Effector memory CD8-positive, alpha-beta T cell (primary cell): ENCODE data around the gene MAPT.
"Not testable (repeated sequence)": the region's sequence is repeated elsewhere in the genome, so short reads cannot be mapped to it uniquely, and the experiment has no call there.

Experiments
- ATAC-seq: fragments of 150-1000 bp; cut with Tn5 transposase; replicated peaks from 2 replicates; pipeline ENCODE4 v1.10.0; 2021; ENCODE audit warnings: mild to moderate bottlenecking, moderate library complexity
- DNase-seq, 3 experiments: peaks; one replicate each; pipeline ENCODE4 v3.0.0; 2021
- H3K27ac Mint-ChIP-seq, 2 donors: one replicate each; pipeline ENCODE4 v1.8.0; 2022; ENCODE audit warnings: mild to moderate bottlenecking in 2 of 2, mixed read lengths in 2 of 2, moderate library complexity in 2 of 2
- H3K27me3 Mint-ChIP-seq, 2 donors: one replicate each; pipeline ENCODE4 v1.8.0; 2022; ENCODE audit warnings: mixed read lengths in 2 of 2
- H3K36me3 Mint-ChIP-seq: one replicate; pipeline ENCODE4 v1.8.0; 2022; ENCODE audit warnings: mild to moderate bottlenecking, moderate library complexity, mixed read lengths; ENCODE audit not compliant: insufficient read depth
- H3K4me1 Mint-ChIP-seq, 2 donors: one replicate each; pipeline ENCODE4 v1.8.0; 2022; ENCODE audit warnings: low read depth in 2 of 2, mixed read lengths in 2 of 2
- H3K4me3 Mint-ChIP-seq, 2 donors: one replicate each; pipeline ENCODE4 v1.8.0; 2022; ENCODE audit warnings: mild to moderate bottlenecking in 2 of 2, mixed read lengths in 2 of 2, moderate library complexity in 2 of 2
- H3K9me3 Mint-ChIP-seq, 2 donors: one replicate each; pipeline ENCODE4 v1.8.0; 2022; ENCODE audit warnings: mixed read lengths in 2 of 2

Gene MAPT

GRCh38 chr17:45910667-45911066, 16.3 kb downstream of the MAPT start:
- Mint-ChIP-seq H3K4me1 (peaks cover 7 to 8% of the 10 kb centered on the region in 2 donors), H3K27me3 (peaks cover 30 to 48% of the 10 kb centered on the region in 2 donors), H3K9me3 (peaks cover 0 to 2% of the 10 kb centered on the region in 2 donors), H3K36me3 (peaks cover 3% of the 10 kb centered on the region), H3K27ac (no peak overlapping the region), H3K4me3 (no peak overlapping the region)
- no peak for DNase-seq
- ATAC-seq = no peak

GRCh38 chr17:45912319-45912718, 18.0 kb downstream of the MAPT start:
- peaks cover 3% of the 10 kb centered on the region for H3K36me3 Mint-ChIP-seq
- ATAC-seq (no peak), DNase-seq (no peak)
- H3K27me3 Mint-ChIP-seq = peaks cover 17 to 32% of the 10 kb centered on the region in 2 donors
- no peak overlapping the region for H3K27ac Mint-ChIP-seq
- peaks cover 0 to 2% of the 10 kb centered on the region in 2 donors for H3K9me3 Mint-ChIP-seq
- no peak overlapping the region for H3K4me3 Mint-ChIP-seq
- peaks cover 3% of the 10 kb centered on the region in 2 donors for H3K4me1 Mint-ChIP-seq

GRCh38 chr17:45913030-45913429, 18.7 kb downstream of the MAPT start:
- H3K4me1 Mint-ChIP-seq, ATAC-seq, H3K36me3 Mint-ChIP-seq, H3K4me3 Mint-ChIP-seq, DNase-seq, H3K9me3 Mint-ChIP-seq, H3K27ac Mint-ChIP-seq: not testable (repeated sequence)
- peaks cover 14 to 26% of the 10 kb centered on the region in 2 donors for H3K27me3 Mint-ChIP-seq

- no peaks in the 10 kb centered on the region for H3K4me1 Mint-ChIP-seq
- DNase-seq (no peak), ATAC-seq (no peak)
- H3K36me3 Mint-ChIP-seq = peaks cover 3% of the 10 kb centered on the region
- H3K9me3 Mint-ChIP-seq = peaks cover 0 to 2% of the 10 kb centered on the region in 2 donors
- no peak overlapping the region for H3K4me3 Mint-ChIP-seq
- no peak overlapping the region for H3K27ac Mint-ChIP-seq
- peaks cover 16 to 29% of the 10 kb centered on the region in 2 donors for H3K27me3 Mint-ChIP-seq
Observed at GRCh38 chr17:45914047-45914717, 19.8 kb downstream of the MAPT start.

- peaks cover 0 to 2% of the 10 kb centered on the region in 2 donors for H3K9me3 Mint-ChIP-seq
- no peaks in the 10 kb centered on the region for H3K4me1 Mint-ChIP-seq
- H3K36me3 Mint-ChIP-seq = peaks cover 3% of the 10 kb centered on the region
- no peak overlapping the region for H3K27ac Mint-ChIP-seq
- DNase-seq (no peak), ATAC-seq (no peak)
- H3K27me3 Mint-ChIP-seq = peaks cover 18 to 32% of the 10 kb centered on the region in 2 donors
- no peak overlapping the region for H3K4me3 Mint-ChIP-seq
Observed at GRCh38 chr17:45915263-45915662, 20.9 kb downstream of the MAPT start.

GRCh38 chr17:45917081-45917480, 22.7 kb downstream of the MAPT start:
- Mint-ChIP-seq H3K27ac (no peak overlapping the region), H3K36me3 (peaks cover 3% of the 10 kb centered on the region), H3K4me1 (no peaks in the 10 kb centered on the region), H3K4me3 (no peak overlapping the region), H3K9me3 (peaks cover 0 to 2% of the 10 kb centered on the region in 2 donors), H3K27me3 (peaks cover 29 to 44% of the 10 kb centered on the region in 2 donors)
- DNase-seq (no peak), ATAC-seq (no peak)

GRCh38 chr17:45918241-45918745, 23.9 kb downstream of the MAPT start:
- no peak overlapping the region for H3K4me3 Mint-ChIP-seq
- no peaks in the 10 kb centered on the region for H3K9me3 Mint-ChIP-seq
- ATAC-seq (no peak), DNase-seq (no peak)
- H3K36me3 Mint-ChIP-seq = no peaks in the 10 kb centered on the region
- H3K27ac Mint-ChIP-seq = peak overlapping the region in 1 of 2 donors; percentile 41
- H3K27me3 Mint-ChIP-seq = peaks cover 29 to 45% of the 10 kb centered on the region in 2 donors
- no peaks in the 10 kb centered on the region for H3K4me1 Mint-ChIP-seq

- H3K27ac Mint-ChIP-seq = no peak overlapping the region
Observed at GRCh38 chr17:45919136-45919535, 24.8 kb downstream of the MAPT start.

GRCh38 chr17:45920083-45920482, 25.7 kb downstream of the MAPT start:
- no peak overlapping the region for H3K4me3 Mint-ChIP-seq
- no peaks in the 10 kb centered on the region for H3K9me3 Mint-ChIP-seq
- no peaks in the 10 kb centered on the region for H3K36me3 Mint-ChIP-seq
- H3K4me1 Mint-ChIP-seq = no peaks in the 10 kb centered on the region
- DNase-seq = no peak
- ATAC-seq = no peak
- H3K27me3 Mint-ChIP-seq = peaks cover 31 to 49% of the 10 kb centered on the region in 2 donors
- no peak overlapping the region for H3K27ac Mint-ChIP-seq

More at GRCh38 chr17:45919136-45919535, 24.8 kb downstream of the MAPT start:
- H3K4me3 Mint-ChIP-seq = no peak overlapping the region
- ATAC-seq (no peak), DNase-seq (no peak)
- no peaks in the 10 kb centered on the region for H3K36me3 Mint-ChIP-seq
- no peaks in the 10 kb centered on the region for H3K9me3 Mint-ChIP-seq
- no peaks in the 10 kb centered on the region for H3K4me1 Mint-ChIP-seq
- peaks cover 29 to 45% of the 10 kb centered on the region in 2 donors for H3K27me3 Mint-ChIP-seq

GRCh38 chr17:45923511-45924268, 29.3 kb downstream of the MAPT start:
- H3K27me3 Mint-ChIP-seq = peaks cover 36 to 65% of the 10 kb centered on the region in 2 donors
- H3K4me3 Mint-ChIP-seq = no peak overlapping the region
- no peaks in the 10 kb centered on the region for H3K4me1 Mint-ChIP-seq
- DNase-seq (no peak), ATAC-seq (no peak)
- H3K9me3 Mint-ChIP-seq = no peaks in the 10 kb centered on the region
- H3K36me3 Mint-ChIP-seq = peaks cover 2% of the 10 kb centered on the region
- no peak overlapping the region for H3K27ac Mint-ChIP-seq

GRCh38 chr17:45924332-45924820, 30.0 kb downstream of the MAPT start:
- Mint-ChIP-seq H3K4me1 (no peaks in the 10 kb centered on the region), H3K27me3 (peaks cover 36 to 65% of the 10 kb centered on the region in 2 donors), H3K9me3 (no peaks in the 10 kb centered on the region), H3K36me3 (peaks cover 2% of the 10 kb centered on the region), H3K4me3 (no peak overlapping the region), H3K27ac (no peak overlapping the region)
- ATAC-seq = no peak
- DNase-seq = no peak

- Mint-ChIP-seq H3K36me3 (peaks cover 2% of the 10 kb centered on the region), H3K27me3 (peaks cover 34 to 69% of the 10 kb centered on the region in 2 donors), H3K9me3 (no peaks in the 10 kb centered on the region), H3K27ac (no peak overlapping the region), H3K4me1 (no peaks in the 10 kb centered on the region), H3K4me3 (no peak overlapping the region)
- DNase-seq (no peak), ATAC-seq (no peak)
Observed at GRCh38 chr17:45925311-45925710, 31.0 kb downstream of the MAPT start.

- H3K4me3 Mint-ChIP-seq = no peak overlapping the region
- H3K27me3 Mint-ChIP-seq = peaks cover 30 to 65% of the 10 kb centered on the region in 2 donors
- DNase-seq (no peak), ATAC-seq (no peak)
- peak overlapping the region in 1 of 2 donors; percentile 16 for H3K27ac Mint-ChIP-seq
- no peaks in the 10 kb centered on the region for H3K4me1 Mint-ChIP-seq
- peaks cover 2% of the 10 kb centered on the region for H3K36me3 Mint-ChIP-seq
- H3K9me3 Mint-ChIP-seq = no peaks in the 10 kb centered on the region
Observed at GRCh38 chr17:45927247-45927646, 32.9 kb downstream of the MAPT start.
